ENCODE measurements around the gene CLDND1.
A peak's percentile ranks its signal among the peaks of the same experiment; 100 is the strongest.
"Not testable (repeated sequence)": the region's sequence is repeated elsewhere in the genome, so short reads cannot be mapped to it uniquely, and the experiment has no call there.

CLDND1 gene

GRCh38 chr3:98522544-98523281 lies at the start of gene CLDND1:
Gene CLDND1 (minus strand): TSS chr3:98522902. CDS start chr3:98521424, 1,478 bp downstream.
- peak; percentile 97 for DNase-seq (ENCODE audit: low spot score)

- no peak for DNase-seq (ENCODE audit: low spot score)
These were observed 45.7 kb upstream of the CLDND1 start for GRCh38 chr3:98568402-98568801.

GRCh38 chr3:98567666-98568270 lies 45.1 kb upstream of the CLDND1 start:
- no peak for DNase-seq (ENCODE audit: low spot score)

GRCh38 chr3:98565843-98566242 lies 43.1 kb upstream of the CLDND1 start:
- no peak for DNase-seq (ENCODE audit: low spot score)

- DNase-seq (ENCODE audit: low spot score): no peak
These were observed 42.5 kb upstream of the CLDND1 start for GRCh38 chr3:98565237-98565643.

- DNase-seq (ENCODE audit: low spot score): no peak
These were observed 41.7 kb upstream of the CLDND1 start for GRCh38 chr3:98564282-98565005.

GRCh38 chr3:98563661-98564281 lies 41.1 kb upstream of the CLDND1 start:
- no peak for DNase-seq (ENCODE audit: low spot score)

GRCh38 chr3:98561727-98562521 lies 39.2 kb upstream of the CLDND1 start:
- no peak for DNase-seq (ENCODE audit: low spot score)

GRCh38 chr3:98560911-98561310 lies 38.2 kb upstream of the CLDND1 start:
- no peak for DNase-seq (ENCODE audit: low spot score)

GRCh38 chr3:98559769-98560168 lies 37.1 kb upstream of the CLDND1 start:
- DNase-seq (ENCODE audit: low spot score): not testable (repeated sequence)

- no peak for DNase-seq (ENCODE audit: low spot score)
These were observed 35.6 kb upstream of the CLDND1 start for GRCh38 chr3:98558100-98558827.

- no peak for DNase-seq (ENCODE audit: low spot score)
These were observed 34.8 kb upstream of the CLDND1 start for GRCh38 chr3:98557324-98558010.

- no peak for DNase-seq (ENCODE audit: low spot score)
These were observed 33.7 kb upstream of the CLDND1 start for GRCh38 chr3:98556164-98557130.

GRCh38 chr3:98555025-98555379 lies 32.3 kb upstream of the CLDND1 start:
- DNase-seq (ENCODE audit: low spot score): no peak

- DNase-seq (ENCODE audit: low spot score): no peak
These were observed 31.9 kb upstream of the CLDND1 start for GRCh38 chr3:98554580-98554979.

GRCh38 chr3:98553753-98554152 lies 31.1 kb upstream of the CLDND1 start:
- DNase-seq (ENCODE audit: low spot score): no peak

- DNase-seq (ENCODE audit: low spot score): no peak
These were observed 30.4 kb upstream of the CLDND1 start for GRCh38 chr3:98553021-98553563.

- no peak for DNase-seq (ENCODE audit: low spot score)
These were observed 29.7 kb upstream of the CLDND1 start for GRCh38 chr3:98552232-98553020.
